Stomach (tissue), 9 donors: ENCODE results near the gene TBCD. TPM values are rescaled to one million over a fixed set of nuclear protein-coding genes. Genes with fewer than 3 reads are reported as not detected.

Source experiments
- DNase-seq, 2 donors: peaks; one replicate each; pipeline versions ENCODE4 v3.0.0 to v3.0.0-alpha.2; 2013 to 2019
- H3K27ac ChIP-seq, 5 donors: fragments of 200-600 bp in 4 of 5; sonication (generic) in 4 of 5; one replicate each; pipeline ENCODE4 v1.5.1; 2013 to 2019; ENCODE audit warnings: mild to moderate bottlenecking in 1 of 5, moderate library complexity in 1 of 5
- H3K27me3 ChIP-seq, 3 donors: fragments of 200-600 bp; sonication (generic); one replicate each; pipeline ENCODE4 v1.5.1; 2017 to 2019; ENCODE audit warnings: mixed run types in 1 of 3
- H3K36me3 ChIP-seq, 4 donors: fragments of 200-600 bp; sonication (generic); 1 replicate in 3 of 4; 2 replicates in 1 of 4; pipeline ENCODE4 v1.5.1; 2016 to 2019
- H3K4me1 ChIP-seq, 4 donors: fragments of 200-600 bp; sonication (generic); one replicate each; pipeline ENCODE4 v1.5.1; 2016 to 2019
- H3K4me3 ChIP-seq, 4 donors: fragments of 200-600 bp; sonication (generic) in 3 of 4; one replicate each; pipeline ENCODE4 v1.5.1; 2016 to 2019; ENCODE audit warnings: mild to moderate bottlenecking in 1 of 4
- H3K9me3 ChIP-seq, 4 donors: fragments of 200-600 bp; sonication (generic); one replicate each; pipeline ENCODE4 v1.5.1; 2016 to 2019
- EP300 ChIP-seq: sonication (generic); formaldehyde crosslinking; IDR thresholded peaks from one replicate; pipeline ENCODE4 v1.6.1; 2017; ENCODE audit warnings: antibody characterized with exemption
- POLR2A ChIP-seq, 4 donors: fragments of 450-650 bp; IDR thresholded peaks; one replicate each; pipeline ENCODE4 v1.6.1; 2016; ENCODE audit warnings: antibody characterized with exemption in 4 of 4, control low read depth in 2 of 4, mild to moderate bottlenecking in 1 of 4, moderate library complexity in 1 of 4
- POLR2AphosphoS5 ChIP-seq, 3 donors: sonication (generic); formaldehyde crosslinking; IDR thresholded peaks; one replicate each; pipeline ENCODE4 v1.6.1; 2016; ENCODE audit warnings: antibody characterized with exemption in 3 of 3
- WGBS, 5 donors: extraction: QIAGEN DNeasy Blood & Tissue Kit in 3 of 5; methylation state at CpG; one replicate each; pipeline versions ENCODE4 v1.1.5 to v1.1.7; 2013 to 2018; 5-methylcytosine and 5-hydroxymethylcytosine counted together
- intact Hi-C: fragments of 100-400 bp; cut with DNase I; formaldehyde crosslinking; loops from one replicate; pipeline ENCODE4 v1.15.1; 2023; ENCODE audit warnings: low total_unique reads
- polyA plus RNA-seq, 3 donors: library from polyadenylated mRNA; stranded (reverse); fragments of 200-250 nt; gene quantifications; one replicate each; pipeline ENCODE4 v1.2.3, GENCODE V29; 2013
- total RNA-seq, 5 donors: library from RNA; depleted of rRNA; stranded (reverse); fragments of >200 nt; gene quantifications; one replicate each; pipeline versions ENCODE4 v1.1.0 to v1.2.3, GENCODE V29; 2014 to 2016
- TF ChIP-seq, protein P1 (sequence below), 7 experiments: fragments of 450-650 bp in 4 of 7; fragments of 200-600 bp in 3 of 7; sonication (generic) in 3 of 7; IDR thresholded peaks; one replicate each; pipeline ENCODE4 v1.5.1; 2016 to 2019; ENCODE audit warnings: antibody characterized with exemption in 7 of 7, control low read depth in 2 of 7, mild to moderate bottlenecking in 1 of 7
- donor health status: healthy with polysubstance abuse.
- donor health status: Bipolar disorder and iron deficiency.
- donor health status: healthy.

The TBCD gene
- total and polyA plus RNA-seq, 8 donors: 51.2 to 155 (median 101) TPM

DNA sequence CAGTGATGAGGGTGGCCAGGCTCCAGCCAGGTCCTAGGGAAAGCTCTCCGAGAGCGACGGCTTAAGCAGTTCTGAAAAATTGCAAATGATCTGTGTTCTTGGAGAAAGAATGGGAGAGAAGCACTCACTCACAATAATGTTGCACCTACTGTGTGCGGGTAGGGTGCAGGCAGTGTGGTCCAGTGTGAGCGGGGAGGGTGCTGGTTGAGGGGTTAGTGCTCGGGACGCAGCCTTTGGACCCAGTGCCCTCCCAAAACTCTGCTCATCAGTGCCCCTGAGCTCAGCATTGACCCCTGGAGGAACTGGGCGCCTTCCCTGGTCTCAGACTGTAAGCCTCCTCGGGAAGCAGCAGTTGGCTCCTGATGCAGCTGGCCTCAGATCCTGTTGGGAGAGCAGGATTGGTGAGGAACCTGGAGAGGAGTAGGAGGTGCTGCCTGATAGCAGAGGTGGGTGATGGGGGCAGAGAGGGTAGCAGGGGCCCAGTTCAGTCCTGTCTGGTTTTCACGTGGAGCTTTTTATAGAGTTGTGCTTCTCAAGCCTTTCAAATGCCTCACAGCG is 111.6 kb downstream of the TBCD start:
- intact Hi-C loops: no loop called here
- no peaks in the 10 kb centered on the region for H3K9me3 ChIP-seq
- H3K36me3 ChIP-seq: no peaks in the 10 kb centered on the region
- WGBS, 5 donors: 77 to 92% (median 88%) methylated on average over 11 of the region's 11 CpGs
- H3K27me3 ChIP-seq: no peaks in the 10 kb centered on the region
- DNase-seq: no peak
- no peak overlapping the region for H3K4me3 ChIP-seq
- peaks cover 23 to 61% (median 35%) of the 10 kb centered on the region in 4 donors for H3K4me1 ChIP-seq
- peak overlapping the region in 4 of 5 donors; percentile 2 to 73 (median 42) for H3K27ac ChIP-seq
- TF ChIP-seq, protein P1, sequence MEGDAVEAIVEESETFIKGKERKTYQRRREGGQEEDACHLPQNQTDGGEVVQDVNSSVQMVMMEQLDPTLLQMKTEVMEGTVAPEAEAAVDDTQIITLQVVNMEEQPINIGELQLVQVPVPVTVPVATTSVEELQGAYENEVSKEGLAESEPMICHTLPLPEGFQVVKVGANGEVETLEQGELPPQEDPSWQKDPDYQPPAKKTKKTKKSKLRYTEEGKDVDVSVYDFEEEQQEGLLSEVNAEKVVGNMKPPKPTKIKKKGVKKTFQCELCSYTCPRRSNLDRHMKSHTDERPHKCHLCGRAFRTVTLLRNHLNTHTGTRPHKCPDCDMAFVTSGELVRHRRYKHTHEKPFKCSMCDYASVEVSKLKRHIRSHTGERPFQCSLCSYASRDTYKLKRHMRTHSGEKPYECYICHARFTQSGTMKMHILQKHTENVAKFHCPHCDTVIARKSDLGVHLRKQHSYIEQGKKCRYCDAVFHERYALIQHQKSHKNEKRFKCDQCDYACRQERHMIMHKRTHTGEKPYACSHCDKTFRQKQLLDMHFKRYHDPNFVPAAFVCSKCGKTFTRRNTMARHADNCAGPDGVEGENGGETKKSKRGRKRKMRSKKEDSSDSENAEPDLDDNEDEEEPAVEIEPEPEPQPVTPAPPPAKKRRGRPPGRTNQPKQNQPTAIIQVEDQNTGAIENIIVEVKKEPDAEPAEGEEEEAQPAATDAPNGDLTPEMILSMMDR (IDR thresholded peaks at IDR 0.05): no peak
- no peak for TF ChIP-seq POLR2AphosphoS5 (IDR thresholded peaks at IDR 0.05)
- TF ChIP-seq EP300: no peak
- no peak for TF ChIP-seq POLR2A (IDR thresholded peaks at IDR 0.05)

DNA sequence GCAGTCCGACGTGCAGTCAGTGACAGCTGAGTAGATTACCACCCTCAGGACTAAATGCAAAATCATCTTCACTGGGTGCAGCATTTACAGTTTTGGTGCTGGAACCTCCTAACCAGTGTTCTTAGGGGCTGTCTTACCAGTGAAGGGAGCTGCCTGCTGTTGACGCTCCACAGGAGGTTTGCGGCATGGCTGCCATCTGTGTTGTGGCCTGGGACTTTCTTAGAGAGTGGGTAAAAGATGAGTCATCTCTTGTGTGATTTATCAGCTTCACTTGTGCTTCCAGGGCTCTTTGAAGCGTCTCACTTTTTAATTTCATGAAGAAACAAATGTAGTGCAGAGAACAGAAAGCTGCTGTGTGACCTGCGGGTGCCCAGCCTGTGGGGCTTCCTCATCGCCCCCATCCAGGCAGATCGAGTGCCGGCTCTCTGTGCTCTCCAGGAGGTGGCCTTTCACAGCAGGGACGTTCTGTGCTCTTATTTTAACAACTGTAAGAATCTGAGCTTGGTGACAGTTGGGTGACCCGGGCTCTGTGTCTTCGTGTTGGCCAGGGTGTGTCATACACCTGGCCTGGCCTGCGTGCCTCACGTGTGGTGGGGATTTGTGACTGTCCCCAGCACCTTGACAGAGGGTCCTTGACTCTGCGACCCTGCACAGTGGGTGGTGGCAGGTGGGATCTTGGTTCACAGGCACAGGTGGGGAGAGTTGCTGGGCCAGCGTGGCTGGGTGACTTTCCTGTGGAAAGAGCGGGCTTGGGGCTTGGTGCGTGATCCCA is 112.3 kb downstream of the TBCD start:
- peak; percentile 54 to 73 for DNase-seq
- 61 to 78% (median 73%) methylated on average over 16 to 18 of the region's 18 CpGs for WGBS, 5 donors

DNA sequence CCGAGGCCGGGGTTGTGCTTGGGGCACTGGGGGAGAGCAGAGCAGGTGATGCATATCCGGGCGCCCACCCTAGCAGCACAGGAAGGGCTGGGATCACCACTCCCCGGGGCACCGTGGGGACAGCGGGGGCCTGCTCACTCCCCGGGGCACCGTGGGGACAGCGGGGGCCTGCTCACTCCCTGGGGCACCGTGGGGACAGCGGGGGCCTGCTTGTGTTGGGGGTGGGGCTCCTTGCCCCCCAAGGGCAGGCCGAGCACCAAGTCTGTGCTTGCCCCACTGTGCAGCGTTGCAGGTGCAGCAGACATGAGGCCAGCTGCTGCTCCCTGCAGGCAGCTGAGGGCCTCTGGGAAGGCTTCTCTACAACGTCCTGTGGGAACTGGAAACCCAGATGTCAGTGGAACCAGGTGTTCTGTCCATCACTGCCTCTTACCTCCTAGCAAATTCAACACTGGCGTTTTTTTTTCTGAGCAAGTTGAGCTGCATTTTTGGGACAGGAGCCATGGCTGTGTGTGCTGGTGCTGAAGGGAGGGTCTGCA is 112.9 kb downstream of the TBCD start:
- Histone ChIP-seq H3K4me1 (peaks cover 23 to 55% (median 28%) of the 10 kb centered on the region in 4 donors), H3K9me3 (no peaks in the 10 kb centered on the region), H3K27ac (peak overlapping the region in 4 of 5 donors; percentile 17 to 73 (median 56)), H3K4me3 (no peak overlapping the region), H3K36me3 (peaks cover 0 to 3% (median under 1%) of the 10 kb centered on the region in 4 donors), H3K27me3 (no peaks in the 10 kb centered on the region)
- intact Hi-C loops: no loop called here
- WGBS, 5 donors: 68 to 86% (median 72%) methylated on average over 6 to 16 of the region's 16 CpGs
- no peak for DNase-seq
- no peak for TF ChIP-seq POLR2AphosphoS5 (IDR thresholded peaks at IDR 0.05)
- TF ChIP-seq POLR2A (IDR thresholded peaks at IDR 0.05): no peak
- TF ChIP-seq, protein P1 (IDR thresholded peaks at IDR 0.05): no peak
- TF ChIP-seq EP300: no peak

More for the DNA sequence above, 112.3 kb downstream of the TBCD start:
- peaks cover 23 to 61% (median 33%) of the 10 kb centered on the region in 4 donors for H3K4me1 ChIP-seq
- H3K9me3 ChIP-seq: no peaks in the 10 kb centered on the region
- no peaks in the 10 kb centered on the region for H3K27me3 ChIP-seq
- H3K27ac ChIP-seq: peak overlapping the region in 4 of 5 donors; percentile 17 to 73 (median 56)
- intact Hi-C loops: no loop called here
- TF ChIP-seq EP300: no peak
- TF ChIP-seq POLR2A (IDR thresholded peaks at IDR 0.05): no peak
- TF ChIP-seq, protein P1 (IDR thresholded peaks at IDR 0.05): no peak
- TF ChIP-seq POLR2AphosphoS5 (IDR thresholded peaks at IDR 0.05): peak in 1 of 3 donors; percentile 39
- no peak overlapping the region for H3K4me3 ChIP-seq
- no peaks in the 10 kb centered on the region for H3K36me3 ChIP-seq

DNA sequence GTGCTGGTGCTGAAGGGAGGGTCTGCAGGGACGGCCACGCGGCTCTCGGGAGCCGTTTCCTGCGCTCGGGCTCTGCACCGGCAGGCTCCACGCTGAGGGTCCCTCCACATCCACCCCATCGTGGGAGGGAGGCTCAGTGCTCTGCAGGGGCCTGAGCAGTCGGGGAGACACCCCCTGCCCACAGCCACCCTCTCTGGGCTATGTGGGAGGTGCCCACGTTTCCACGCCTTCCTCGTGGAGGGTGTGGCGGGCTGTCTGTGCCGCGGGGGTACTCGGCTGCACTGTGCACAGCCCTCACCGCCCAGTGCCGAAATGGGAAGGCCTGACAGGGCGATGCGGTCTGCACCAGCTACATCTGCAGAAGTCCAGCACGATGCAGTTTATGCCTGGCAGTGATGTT is 113.4 kb downstream of the TBCD start:
- Histone ChIP-seq H3K4me3 (no peak overlapping the region), H3K27me3 (no peaks in the 10 kb centered on the region), H3K4me1 (peaks cover 19 to 50% (median 23%) of the 10 kb centered on the region in 4 donors), H3K36me3 (peaks cover 4 to 8% (median 5%) of the 10 kb centered on the region in 4 donors), H3K9me3 (no peaks in the 10 kb centered on the region), H3K27ac (no peak overlapping the region)
- intact Hi-C loops: no loop called here
- 75 to 85% (median 82%) methylated on average over 9 to 23 of the region's 23 CpGs for WGBS, 5 donors
- no peak for TF ChIP-seq POLR2AphosphoS5 (IDR thresholded peaks at IDR 0.05)
- TF ChIP-seq EP300: no peak
- no peak for TF ChIP-seq POLR2A (IDR thresholded peaks at IDR 0.05)
- TF ChIP-seq, protein P1 (IDR thresholded peaks at IDR 0.05): no peak
- DNase-seq: no peak
